HG03521 (cell line): ENCODE measurements around the gene FBXO3.
"Not testable (repeated sequence)": the region's sequence is repeated elsewhere in the genome, so short reads cannot be mapped to it uniquely, and the experiment has no call there.

ENCODE experiments used
- ATAC-seq: cut with Tn5 transposase; IDR thresholded peaks from one replicate; pipeline ENCODE4 v1.9.1; 2021; ENCODE audit warnings: mild to moderate bottlenecking, moderate library complexity; ENCODE audit not compliant: unreplicated experiment

Gene FBXO3, protein sequence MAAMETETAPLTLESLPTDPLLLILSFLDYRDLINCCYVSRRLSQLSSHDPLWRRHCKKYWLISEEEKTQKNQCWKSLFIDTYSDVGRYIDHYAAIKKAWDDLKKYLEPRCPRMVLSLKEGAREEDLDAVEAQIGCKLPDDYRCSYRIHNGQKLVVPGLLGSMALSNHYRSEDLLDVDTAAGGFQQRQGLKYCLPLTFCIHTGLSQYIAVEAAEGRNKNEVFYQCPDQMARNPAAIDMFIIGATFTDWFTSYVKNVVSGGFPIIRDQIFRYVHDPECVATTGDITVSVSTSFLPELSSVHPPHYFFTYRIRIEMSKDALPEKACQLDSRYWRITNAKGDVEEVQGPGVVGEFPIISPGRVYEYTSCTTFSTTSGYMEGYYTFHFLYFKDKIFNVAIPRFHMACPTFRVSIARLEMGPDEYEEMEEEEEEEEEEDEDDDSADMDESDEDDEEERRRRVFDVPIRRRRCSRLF

DNA sequence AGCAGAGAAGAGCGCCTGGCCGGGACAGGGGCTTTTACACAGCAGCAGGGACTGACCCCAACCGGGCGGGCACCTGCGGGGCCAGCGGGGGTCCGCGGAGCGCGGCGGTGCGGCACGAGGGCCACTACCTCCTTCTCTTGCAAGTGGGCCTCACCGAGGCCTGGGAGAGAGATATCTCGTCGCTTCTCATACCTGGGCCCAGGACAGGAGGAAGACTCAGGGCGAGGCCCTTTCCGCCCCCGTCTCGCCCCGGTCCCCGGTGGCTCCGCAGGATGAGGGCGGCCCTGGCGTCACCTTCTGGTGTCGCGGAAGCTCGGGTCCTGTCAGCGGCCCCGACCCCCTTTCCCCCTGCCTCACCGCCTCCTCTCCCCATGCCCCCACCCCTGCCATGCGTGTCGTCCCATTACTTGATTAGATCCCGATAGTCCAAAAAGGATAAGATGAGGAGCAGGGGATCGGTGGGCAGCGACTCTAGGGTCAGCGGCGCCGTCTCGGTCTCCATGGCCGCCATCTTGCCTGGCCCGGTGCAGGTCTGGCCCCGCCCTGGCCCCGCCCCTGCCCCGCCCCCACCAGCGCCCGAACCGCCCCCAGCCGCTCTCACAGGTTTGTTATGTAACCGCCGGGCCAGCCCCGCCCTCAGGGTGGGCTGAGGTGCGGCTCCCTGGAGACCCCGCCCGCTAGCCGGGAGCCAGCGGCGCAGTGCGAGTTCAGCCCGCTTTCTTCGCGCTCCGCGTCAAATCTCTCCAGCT is at the start of gene FBXO3:
FBXO3 (minus strand) TSS at position 534 of the 749 bp plus-strand sequence; CDS start at position 511, 23 bp downstream.
- peak; percentile 74 for ATAC-seq

DNA sequence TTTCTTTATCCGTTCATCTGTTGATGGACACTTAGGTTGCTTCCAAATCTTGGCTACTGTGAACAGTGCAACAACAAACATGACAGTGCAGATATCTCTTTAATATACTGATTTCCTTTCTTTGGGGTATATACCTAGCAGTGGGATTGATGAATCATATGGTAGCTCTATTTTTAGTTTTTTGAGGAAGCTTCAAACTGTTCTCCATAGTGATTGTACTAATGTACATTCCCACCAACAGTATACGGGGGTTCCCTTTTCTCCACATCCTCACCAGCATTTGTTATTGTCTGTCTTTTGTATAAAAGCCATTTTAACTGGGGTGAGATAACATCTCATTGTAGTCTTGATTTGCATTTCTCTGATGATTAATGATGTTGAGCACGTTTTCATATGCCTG is 48.7 kb upstream of the FBXO3 start:
- ATAC-seq = not testable (repeated sequence)

DNA sequence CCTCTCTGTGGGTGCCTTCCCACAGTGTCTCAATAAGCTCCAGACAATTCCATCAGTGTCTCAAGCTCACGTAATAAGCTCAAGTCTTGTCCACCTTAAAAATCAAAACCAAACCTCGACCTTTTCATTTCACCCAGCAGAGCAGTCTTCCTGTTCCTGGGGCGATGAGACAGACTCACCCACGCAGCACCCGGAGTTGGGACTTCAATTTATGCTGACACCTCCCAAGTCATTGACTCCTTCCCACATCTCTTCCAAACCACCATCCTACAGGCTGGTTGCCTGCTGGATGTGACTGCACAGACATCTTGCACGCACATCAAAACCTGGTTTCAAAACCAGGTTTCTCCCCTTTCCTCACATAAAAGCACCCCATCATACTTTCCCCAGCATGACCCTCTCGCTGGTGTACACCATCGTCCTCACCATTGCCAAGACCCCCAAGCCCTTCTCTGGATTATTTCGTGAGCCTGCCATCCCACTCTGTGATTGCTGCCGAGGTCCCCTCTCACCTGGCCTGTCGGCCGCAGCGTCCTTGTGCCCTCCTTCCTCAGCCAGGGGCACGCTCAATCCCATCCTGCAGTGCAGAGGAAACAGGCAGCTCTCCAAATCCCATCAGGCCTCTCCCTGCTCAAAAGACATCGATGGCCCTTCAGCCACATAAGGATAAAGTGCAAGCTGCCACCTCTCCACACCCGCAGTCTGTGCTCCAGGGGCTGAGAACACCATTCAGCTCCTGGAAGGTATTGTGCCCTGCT is 45.1 kb upstream of the FBXO3 start:
- ATAC-seq = no peak

DNA sequence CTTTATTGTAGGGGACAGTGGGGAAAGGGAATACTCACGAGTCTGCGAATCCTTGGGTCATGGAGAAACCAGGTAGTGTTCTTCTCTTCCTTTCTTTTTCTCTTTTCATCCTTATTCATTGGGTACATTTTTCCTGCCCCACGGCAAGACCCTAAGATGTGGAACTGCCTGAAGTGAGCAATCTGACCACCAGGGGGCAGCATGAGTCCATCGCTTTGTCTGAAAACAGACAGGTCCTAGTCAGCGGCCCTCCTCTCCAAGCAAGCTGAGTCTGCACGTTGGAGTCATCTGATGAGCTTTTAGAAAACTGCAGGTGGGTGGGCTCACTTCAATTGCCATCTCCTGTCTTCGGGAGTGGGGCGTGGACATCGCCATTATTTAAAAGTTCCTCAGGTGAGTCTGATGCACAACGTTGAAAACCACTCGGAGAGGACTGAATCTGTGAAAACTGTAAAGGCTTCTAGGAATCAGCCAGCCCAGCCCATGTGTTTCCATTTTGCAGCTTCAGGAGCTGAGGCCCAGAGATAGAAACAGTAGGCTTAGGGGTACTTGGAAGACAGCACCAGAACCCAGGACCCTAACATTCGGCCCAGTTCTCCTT is 34.0 kb upstream of the FBXO3 start:
- no peak for ATAC-seq

DNA sequence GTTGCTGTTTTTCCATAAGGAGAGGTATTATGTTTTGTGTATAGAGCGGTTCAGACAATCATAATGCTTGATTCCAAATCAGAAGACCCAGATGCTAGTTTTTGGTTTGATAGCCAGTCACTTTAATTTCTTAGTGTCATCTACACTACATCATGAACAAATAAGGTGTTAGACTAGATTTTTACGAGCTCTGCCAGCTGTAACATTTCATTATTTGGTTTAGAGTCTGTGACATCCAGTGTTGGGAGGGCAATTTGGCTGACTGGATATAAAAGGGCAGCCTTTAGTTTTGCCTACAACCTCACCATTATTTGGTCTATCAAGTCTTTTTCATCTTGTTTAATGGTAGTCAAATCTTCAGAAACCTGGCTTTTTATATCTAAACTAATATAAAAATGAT is 30.2 kb upstream of the FBXO3 start:
- ATAC-seq = no peak

DNA sequence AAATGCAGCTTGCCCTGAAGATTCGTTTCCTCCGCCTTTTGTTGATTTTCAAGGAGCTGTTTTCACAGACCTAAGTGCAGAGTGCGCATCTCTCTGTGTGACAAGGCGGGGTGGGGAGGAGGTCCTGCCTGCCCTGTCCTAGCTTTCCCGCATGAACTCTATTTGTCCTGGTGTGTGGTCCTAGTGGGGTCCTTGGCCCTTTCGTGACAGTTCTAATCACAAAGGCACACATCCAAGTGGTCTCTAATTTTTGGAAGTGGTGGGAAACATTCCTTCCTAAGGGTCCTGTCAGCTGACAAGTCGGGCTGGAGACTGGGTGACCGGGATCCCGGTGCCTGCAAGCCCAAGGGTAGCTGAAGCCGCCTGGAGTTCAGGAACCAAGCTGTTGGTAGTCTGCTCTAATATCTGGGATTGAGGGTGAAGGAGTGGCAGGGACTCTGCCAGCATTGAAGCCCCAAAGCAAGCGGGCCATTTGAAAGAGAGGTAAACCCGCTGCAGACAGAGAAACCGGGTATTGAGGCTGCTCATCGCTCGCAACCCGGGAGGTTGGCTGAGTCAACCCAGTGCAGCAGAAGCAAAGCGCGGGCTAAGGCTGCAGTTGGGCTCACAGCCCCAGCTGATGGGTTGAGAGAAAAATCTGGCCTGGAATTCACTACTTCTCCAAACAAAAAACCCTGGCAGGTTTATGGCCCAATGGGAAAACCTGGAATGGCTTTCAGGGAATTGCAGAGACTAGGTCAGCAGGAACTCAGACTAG is 28.1 kb upstream of the FBXO3 start:
- no peak for ATAC-seq

DNA sequence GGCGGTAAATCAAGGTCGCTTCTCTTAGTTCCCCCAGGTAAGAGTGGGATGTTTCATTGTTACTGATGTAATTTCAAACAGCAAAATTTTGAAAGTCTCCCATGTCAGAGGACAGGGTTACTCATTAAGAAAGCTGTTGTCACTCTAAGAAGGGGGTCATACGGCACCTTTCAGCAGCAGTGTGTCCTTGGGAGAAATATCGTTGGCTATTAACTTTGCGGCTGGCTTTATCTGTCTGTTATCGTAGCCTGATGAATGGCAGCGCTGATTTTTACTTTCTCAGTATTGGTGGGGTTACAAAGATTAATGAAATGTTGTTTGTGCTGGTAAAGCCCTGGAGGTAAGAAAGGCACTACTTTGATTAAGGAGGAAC is 27.5 kb upstream of the FBXO3 start:
- no peak for ATAC-seq

DNA sequence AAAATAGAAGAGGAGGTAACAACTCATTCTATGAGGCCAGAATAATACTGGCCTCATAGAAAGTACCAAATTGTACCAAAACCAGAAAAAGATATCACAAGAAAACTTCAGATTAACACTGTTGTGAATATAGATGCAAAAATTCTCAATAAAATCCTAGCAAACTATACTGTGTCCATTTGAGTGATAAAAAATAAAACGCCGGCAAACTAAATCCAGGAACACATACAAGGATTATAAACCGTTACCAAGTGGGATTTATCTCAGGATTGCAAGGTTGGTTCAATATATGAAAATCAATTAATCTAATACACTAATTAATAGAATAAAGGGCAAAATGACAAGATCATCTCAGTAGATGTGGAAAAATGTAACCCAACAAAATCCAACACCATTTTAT is 23.6 kb upstream of the FBXO3 start:
- no peak for ATAC-seq

DNA sequence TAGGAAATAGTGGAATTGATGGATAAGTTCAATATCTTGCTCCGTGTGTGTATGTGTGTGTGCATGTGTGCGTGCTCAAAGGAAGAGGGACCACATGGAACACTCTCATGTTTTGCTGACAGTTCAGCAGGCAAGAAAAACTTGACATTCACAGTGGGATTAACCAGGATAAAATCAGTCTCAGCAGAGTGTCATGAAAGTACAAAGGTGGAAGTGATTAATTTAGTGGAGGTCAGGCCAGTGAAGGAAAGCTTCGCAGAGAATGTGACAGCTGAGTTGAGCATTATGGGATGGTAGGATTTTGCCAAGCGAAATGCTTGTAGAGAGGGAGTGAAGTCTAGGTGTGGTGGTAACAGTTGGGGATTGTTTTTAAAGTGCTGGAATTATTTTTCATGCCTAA is 15.7 kb upstream of the FBXO3 start:
- ATAC-seq = no peak

DNA sequence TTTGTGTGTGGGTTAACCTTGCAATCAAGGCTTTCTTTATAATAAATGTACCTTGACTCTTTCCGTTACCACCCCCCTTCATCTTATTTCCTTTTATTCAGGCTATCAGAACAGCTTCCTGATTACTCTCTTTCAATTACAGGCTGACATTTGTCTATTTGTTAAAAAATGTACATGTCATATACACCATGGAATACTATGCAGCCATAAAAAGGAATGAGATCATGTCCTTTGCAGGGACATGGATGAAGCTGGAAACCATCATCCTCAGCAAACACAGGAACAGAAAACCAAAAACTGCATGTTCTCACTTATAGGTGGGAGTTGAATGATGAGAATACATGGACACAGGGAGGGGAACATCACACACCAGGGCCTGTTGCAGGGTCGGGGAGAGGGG is 13.8 kb upstream of the FBXO3 start:
- not testable (repeated sequence) for ATAC-seq

DNA sequence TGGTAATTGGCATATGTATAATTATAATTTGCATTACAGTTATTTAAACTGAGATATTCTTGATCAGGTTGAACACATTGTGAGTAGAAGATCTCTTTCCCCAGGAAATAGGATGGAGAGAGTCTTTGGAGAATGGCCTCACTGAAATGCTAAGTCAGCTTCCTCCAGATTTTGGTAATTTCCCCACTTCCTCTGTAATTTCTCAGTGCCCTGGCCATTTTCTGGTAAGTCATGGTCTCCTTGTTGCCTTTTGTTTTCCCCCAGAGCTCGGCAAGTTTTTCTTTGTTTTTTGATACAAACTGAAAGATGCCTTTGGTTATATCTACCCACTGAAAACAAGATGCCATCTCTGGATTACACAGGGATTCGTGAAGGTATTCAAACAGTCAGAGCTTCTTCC is 12.8 kb upstream of the FBXO3 start:
- ATAC-seq = no peak

DNA sequence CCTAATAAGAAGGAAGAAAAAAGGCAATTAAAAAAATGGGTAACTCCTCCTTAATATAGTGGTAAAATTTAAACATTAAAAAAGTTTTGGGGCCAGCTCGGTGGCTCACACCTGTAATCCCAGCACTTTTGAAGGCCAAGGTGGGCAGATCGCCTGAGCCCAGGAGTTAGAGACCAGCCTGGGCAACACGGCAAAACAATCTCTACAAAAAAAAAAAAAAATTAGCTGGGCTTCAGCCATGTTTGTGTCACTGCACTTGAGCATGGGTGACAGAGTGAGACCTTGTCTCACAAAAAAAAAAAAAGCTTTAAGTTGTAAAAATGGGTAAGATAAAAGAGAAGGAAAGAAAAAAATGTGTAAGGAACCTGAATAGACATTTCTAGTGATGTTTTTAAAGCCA is 11.3 kb upstream of the FBXO3 start:
- no peak for ATAC-seq

DNA sequence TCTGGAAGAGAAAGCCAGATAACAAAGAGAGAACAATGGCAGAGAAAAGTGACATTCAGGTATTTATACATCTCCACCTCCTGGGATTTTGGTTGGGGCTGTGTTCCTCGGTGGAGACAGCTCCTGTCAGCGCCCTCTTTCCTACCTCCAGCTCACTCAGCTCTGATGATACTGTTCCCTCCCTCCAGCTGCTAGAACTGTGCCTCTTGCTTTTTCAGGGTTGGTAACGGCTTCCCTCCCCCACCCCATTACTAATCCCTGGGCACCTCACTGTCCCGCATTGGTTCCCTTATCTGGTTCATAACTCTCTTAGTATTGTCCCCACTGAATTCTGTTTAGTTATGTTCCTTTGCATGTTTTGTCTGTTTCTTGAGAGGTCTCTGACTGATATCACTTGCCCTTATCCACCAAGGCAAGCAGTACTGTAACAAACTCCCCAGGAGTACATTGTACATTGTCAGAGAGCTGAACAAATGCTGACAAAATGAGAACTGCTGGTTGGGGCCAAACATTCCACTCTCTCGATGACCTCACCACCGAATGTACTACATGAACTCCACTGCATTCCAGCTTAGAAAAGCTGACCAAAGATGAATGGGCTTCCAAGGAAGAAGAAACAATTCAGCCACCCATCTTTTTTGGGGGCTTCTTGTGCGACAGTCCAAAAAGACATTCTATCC is 5.7 kb upstream of the FBXO3 start:
- ATAC-seq = no peak

DNA sequence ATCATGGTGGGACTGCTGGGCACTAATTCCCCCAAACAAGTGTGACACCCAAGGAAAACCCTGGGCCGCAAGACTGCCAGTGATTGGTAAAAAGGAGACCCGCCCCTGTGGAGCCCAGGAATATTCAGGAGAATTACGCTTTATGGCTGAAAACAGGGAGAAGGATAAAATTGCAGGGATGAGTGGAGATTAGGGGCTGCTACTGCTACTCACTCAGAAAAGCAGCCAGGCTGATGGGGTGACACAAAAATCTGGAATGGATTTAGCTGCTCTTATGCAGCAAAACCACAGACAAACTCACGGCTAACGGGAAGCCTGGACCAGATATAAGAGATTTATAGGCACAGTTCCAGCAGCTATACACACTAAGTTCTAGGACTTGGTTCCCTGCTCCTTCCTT is 4.4 kb upstream of the FBXO3 start:
- no peak for ATAC-seq

DNA sequence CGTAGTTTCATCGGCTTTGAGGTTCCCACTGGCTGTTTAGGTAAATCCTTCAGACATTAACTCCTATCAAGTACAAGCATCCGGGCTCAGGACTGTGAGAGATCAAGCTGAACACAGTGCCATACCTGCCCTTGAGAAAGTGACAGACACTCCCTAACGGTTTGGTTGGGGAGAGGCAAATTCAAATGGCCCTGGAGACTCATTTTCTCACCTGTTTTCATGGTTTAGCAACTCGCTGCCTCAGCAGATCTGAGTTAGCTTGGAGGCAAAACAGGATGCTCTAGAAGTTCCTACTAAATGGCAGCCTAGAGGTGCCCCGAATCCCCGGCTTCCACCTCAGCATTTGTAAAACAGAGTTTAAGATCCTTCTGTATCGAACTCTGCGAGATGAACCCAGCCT is 3.6 kb upstream of the FBXO3 start:
- no peak for ATAC-seq

DNA sequence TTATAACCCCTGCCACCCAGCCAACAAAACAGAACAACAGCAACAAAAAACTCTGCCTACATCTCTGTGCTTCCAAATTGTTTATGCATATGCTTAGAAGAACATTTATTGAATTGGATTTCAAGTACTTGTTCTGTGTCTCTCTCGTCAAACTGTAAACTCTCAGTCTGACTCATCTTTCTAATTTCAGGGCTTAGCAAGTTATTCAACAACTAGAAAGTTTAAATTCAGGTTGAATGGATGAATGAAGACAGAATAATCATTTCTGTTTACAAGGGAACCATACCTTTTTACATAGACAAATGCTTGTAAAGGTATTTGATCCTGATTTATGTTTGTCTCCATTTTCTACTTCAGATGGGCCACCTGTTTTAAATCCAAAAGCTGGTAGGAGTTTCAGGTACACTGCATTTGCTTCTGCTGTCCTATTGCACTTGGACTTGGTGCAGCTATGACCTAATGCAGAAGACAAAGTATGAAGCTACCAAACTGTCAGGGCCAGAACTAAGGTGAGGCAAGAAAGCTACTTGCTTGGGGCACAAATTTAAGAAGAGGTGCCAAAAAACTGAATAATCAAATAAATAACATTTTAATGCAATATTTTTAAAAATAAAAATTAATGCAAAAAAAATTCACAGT is 1.6 kb upstream of the FBXO3 start:
- ATAC-seq = no peak

DNA sequence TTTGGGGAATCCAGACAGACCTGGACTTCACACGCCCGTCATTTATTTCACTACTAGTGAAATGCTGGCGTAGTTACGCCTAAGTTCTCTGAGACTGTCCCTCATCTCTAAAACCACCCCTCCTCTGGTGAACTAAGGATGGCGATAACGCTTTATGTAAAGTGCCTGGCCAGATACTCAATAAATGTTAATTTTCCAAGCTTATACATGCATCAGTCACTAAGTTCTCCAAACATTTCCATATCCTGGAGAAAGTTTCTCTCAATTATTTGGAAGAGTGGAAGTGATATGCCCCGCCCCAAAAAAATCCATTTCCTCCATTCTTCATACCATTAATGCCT is 1.1 kb upstream of the FBXO3 start:
- no peak for ATAC-seq

DNA sequence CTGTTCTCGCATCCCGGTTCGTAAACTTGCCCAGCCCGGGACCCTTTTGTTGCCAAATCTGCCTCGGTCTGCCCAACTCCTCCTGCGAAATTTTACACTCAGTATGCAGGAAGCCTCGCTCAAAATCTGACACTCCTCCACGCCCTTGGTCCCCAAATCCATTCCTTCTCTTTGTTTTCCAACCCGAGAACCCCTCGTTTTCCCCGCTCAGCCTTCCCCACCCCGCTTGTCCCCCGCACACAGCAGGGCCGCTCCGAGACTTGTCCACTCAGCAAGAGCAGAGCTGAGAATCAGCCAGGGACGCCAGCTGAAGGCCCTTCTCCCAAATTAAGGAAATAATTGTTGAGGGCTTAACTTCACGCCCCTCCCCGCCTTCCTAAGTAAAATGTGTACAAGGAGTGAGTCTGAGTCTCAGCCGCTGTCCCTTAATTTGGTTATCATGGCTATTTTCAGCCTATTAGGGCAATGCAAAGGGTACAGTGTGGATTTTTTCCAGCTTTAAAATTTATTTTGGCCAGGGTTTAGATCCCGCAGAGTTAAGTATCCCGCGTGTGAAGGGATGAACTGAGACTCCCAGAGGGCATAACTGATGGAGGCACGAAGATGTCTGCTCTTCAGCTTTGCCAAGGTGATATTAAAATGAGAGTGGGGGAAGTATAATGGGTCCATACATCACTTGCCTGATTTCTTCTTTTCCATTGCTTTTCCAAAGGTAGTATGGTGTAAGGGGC is 581 bp upstream of the FBXO3 start:
- ATAC-seq = no peak
